A549 treated with dexamethasone at 1 μM for 4 hours (cell line): ENCODE data around the gene FN3K. TPM values are rescaled to one million over a fixed set of nuclear protein-coding genes. Genes with fewer than 3 reads are reported as not detected.

Experiments used
- total RNA-seq: library from RNA; stranded (reverse); fragments of 200-300 nt; extraction: Qiagen RNA extraction; gene quantifications from 5 replicates; pipeline ENCODE4 v1.2.3, GENCODE V29; 2022

The FN3K gene
- 6.3 to 10.9 TPM (median 9.4 TPM) in 5 replicates for total RNA-seq

GRCh38 chr17:82734987-82735866 lies at the start of gene FN3K:
TSS of gene FN3K (plus strand) at chr17:82735615. CDS start at chr17:82735637, 22 bp downstream.

DNA sequence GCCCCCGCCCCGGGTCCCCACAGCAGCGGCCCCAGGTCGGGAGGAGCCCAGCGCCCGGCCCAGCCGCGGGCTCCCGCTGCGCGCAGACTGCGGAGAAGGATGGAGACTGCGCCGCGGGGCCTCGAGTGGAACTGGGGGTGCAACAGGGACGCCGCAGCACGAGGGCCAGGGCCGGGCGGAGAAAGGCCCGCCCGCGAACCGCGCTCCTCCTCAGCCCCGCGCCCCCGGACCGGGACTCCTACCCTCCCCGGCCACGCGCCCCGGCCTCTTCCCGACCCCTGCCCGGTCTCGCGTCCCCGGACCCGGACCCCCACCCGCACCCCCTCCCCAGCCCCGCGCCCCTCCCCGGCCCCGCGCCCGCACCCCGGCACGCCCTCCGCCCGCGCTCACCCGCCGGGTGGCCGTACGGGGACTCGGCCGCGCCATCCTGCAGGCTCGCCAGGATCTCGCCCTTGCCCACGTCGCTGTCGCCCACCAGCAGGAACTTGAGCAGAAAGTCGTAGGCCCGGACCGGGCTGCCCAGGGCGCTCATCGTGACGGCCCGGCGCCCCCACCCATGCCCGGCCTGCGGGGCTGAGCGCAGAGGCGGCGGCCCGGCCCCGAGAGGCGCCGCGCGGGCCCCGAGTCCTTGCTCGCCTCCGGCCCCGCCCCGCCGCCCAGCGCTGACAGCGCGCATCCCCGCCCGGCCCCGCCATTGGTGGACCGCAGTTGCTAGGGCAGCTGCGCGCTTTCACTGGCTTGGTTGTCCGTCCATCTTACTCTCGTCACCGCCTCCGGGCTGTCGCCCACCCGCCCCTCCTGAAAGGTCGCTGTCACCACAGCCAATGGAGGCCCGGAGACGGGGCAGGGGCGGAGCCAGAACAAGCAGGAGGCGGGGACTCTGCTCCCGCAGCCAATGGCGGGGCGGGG lies 37.1 kb upstream of the FN3K start, which contains the start of gene RAB40B:
Gene RAB40B (minus strand): TSS at position 634 of the 909 bp plus-strand sequence. CDS start 102 bp downstream, at position 532.

DNA sequence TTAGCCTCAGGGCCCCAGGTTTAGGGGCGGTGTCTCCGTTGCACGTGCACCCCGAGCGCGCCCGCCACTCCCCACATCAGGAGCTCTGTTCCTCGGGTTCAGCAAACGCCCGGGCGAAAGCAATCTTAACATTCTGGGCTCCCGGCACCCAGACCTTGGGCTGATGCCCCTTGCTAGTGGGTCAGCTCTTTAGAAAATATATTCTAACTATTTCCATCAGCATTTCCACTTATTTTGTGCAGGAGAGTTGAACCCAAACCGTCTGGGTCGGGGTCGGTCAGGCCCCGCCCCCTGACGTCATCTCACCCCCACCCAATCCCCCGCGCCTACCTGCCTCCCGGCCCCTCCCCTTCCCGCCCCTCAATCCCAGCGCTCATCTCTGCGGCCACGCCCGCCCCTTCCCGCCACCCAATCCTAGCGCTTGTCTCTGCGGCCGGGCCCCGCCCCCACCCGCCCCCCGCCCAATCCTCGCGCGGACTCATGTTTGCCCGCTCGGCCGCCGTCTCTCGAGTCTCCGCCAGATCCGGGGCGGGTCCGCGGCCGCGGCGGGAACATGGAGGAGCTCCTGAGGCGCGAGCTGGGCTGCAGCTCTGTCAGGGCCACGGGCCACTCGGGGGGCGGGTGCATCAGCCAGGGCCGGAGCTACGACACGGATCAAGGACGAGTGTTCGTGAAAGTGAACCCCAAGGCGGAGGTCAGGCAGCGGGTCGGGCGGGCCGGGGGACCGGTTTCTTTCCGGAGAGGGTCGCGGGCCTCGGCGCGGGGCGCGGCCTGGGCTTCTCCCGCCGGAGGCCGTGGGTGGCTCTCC lies 19.0 kb upstream of the FN3K start, which contains the start of gene FN3KRP:
Gene FN3KRP (plus strand): TSS at position 504 of the 808 bp plus-strand sequence. CDS start 50 bp downstream, at position 554.

GRCh38 chr17:82751571-82752370 lies 16.4 kb downstream of the FN3K start, which contains the start of gene TBCD:
TSS of gene TBCD (plus strand) at chr17:82752065. CDS start at chr17:82752194, 129 bp downstream.

Other genes with a start within 250 kb of the FN3K start
- gene FOXK2, start 215.9 kb upstream of the FN3K start, total RNA-seq = 41.7 to 62.8 TPM (median 60.0 TPM) in 5 replicates
- 89.2 to 98.0 TPM (median 95.1 TPM) in 5 replicates for gene WDR45B, start 87.2 kb upstream of the FN3K start, total RNA-seq
- gene RAB40B, start 36.9 kb upstream of the FN3K start, total RNA-seq = 11.2 to 16.0 TPM (median 15.2 TPM) in 5 replicates
- 70.4 to 72.5 TPM (median 72.2 TPM) in 5 replicates for gene FN3KRP, start 18.9 kb upstream of the FN3K start, total RNA-seq
- 51.6 to 76.4 TPM (median 70.1 TPM) in 5 replicates for gene TBCD, start 16.4 kb downstream of the FN3K start, total RNA-seq
- 0.02 to 0.06 TPM in 2 of 5 replicates, not detected in the others for gene ZNF750, start 104.4 kb downstream of the FN3K start, total RNA-seq